Lower lobe of right lung (tissue), 2 donors: ENCODE measurements around the gene FOCAD. TPM values are rescaled to one million over a fixed set of nuclear protein-coding genes. Genes with fewer than 3 reads are reported as not detected.

Source experiments
- ATAC-seq, 2 donors: fragments of 200-7000 bp; cut with Tn5 transposase; one replicate each; pipeline ENCODE4 v1.9.1; 2020 to 2022; ENCODE audit warnings: mild to moderate bottlenecking in 2 of 2, moderate library complexity in 2 of 2
- DNase-seq: peaks from one replicate; pipeline ENCODE4 v3.0.0-alpha.2; 2020
- H3K27ac ChIP-seq: fragments of 200-600 bp; one replicate; pipeline ENCODE4 v1.8.0; 2022
- H3K27me3 ChIP-seq: fragments of 200-600 bp; one replicate; pipeline ENCODE4 v1.8.0; 2022; ENCODE audit warnings: low read depth
- H3K36me3 ChIP-seq: fragments of 200-600 bp; one replicate; pipeline ENCODE4 v1.8.0; 2022; ENCODE audit warnings: mild to moderate bottlenecking
- H3K4me1 ChIP-seq: fragments of 200-600 bp; one replicate; pipeline ENCODE4 v1.8.0; 2022
- H3K4me3 ChIP-seq: fragments of 200-600 bp; one replicate; pipeline ENCODE4 v1.8.0; 2022; ENCODE audit warnings: mild to moderate bottlenecking
- H3K9me3 ChIP-seq: fragments of 200-600 bp; one replicate; pipeline ENCODE4 v1.8.0; 2022
- intact Hi-C: fragments of 100-400 bp; cut with DNase I; formaldehyde crosslinking; loops from one replicate; pipeline ENCODE4 v1.11.0; 2022
- total RNA-seq: library from RNA; stranded (reverse); fragmentation: NEBNext Ultra II Directional; extraction: Animal tissue kit (Norgen Biotek cat#: 25700); gene quantifications from one replicate; pipeline ENCODE4 v1.2.1, GENCODE V29; 2021
- TF ChIP-seq, protein P1 (sequence below): fragments of 200-600 bp; IDR thresholded peaks from one replicate; pipeline ENCODE4 v1.8.0; 2022; ENCODE audit warnings: antibody characterized with exemption, mild to moderate bottlenecking
- donor health status: DM: no; HTN: yes; CAD: no; lungs with severe emphysema.

Gene FOCAD
- total RNA-seq, 1 donor from 2014 or later, result 29.5 TPM

DNA sequence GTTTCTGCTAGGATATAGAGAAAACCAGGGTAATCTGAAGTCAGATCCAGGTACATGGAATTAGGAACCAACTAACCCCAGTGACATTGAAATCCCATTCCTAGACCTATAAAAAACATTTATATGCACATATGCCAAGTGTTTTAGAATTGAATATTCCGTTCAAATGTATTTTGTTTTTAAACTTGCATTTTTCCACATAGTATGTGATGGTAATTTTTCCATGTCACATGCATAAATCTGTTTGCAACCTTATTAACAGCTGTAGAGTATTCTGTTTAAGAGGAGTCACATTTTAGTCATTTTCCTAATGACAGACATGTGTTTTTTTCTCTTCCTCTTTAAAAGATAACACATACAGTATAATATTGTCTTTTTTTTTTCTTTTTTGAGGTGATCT, 50.2 kb downstream of the FOCAD start:
- TF ChIP-seq, protein P1, sequence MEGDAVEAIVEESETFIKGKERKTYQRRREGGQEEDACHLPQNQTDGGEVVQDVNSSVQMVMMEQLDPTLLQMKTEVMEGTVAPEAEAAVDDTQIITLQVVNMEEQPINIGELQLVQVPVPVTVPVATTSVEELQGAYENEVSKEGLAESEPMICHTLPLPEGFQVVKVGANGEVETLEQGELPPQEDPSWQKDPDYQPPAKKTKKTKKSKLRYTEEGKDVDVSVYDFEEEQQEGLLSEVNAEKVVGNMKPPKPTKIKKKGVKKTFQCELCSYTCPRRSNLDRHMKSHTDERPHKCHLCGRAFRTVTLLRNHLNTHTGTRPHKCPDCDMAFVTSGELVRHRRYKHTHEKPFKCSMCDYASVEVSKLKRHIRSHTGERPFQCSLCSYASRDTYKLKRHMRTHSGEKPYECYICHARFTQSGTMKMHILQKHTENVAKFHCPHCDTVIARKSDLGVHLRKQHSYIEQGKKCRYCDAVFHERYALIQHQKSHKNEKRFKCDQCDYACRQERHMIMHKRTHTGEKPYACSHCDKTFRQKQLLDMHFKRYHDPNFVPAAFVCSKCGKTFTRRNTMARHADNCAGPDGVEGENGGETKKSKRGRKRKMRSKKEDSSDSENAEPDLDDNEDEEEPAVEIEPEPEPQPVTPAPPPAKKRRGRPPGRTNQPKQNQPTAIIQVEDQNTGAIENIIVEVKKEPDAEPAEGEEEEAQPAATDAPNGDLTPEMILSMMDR, result no peak
- Histone ChIP-seq H3K4me3 (no peak overlapping the region), H3K9me3 (no peaks in the 10 kb centered on the region), H3K27ac (no peak overlapping the region), H3K4me1 (no peaks in the 10 kb centered on the region), H3K27me3 (no peaks in the 10 kb centered on the region), H3K36me3 (no peaks in the 10 kb centered on the region)
- no peak for ATAC-seq
- intact Hi-C loops, result no loop called here
- DNase-seq, result no peak

DNA sequence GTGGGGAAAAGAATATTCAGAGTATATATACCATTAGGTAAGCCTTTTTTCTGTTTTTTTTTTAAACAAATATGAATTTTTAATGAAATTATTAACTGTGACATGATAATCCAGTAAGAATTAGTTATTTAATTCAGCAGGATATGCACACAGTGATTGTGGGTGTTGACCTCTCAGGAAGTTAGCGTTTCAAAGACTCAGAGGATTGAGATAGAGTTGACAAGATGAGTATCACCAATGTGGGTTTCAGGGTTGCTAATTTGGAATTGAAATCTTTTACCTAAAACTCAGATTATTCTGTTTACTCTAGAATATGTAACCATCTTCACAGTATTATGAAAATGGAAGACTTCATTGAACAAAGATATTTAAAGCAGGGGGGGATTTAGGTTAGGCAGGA, 56.2 kb downstream of the FOCAD start:
- no peak overlapping the region for H3K4me3 ChIP-seq
- H3K4me1 ChIP-seq, result no peaks in the 10 kb centered on the region
- H3K36me3 ChIP-seq, result peaks cover 5% of the 10 kb centered on the region
- no peak for DNase-seq
- H3K9me3 ChIP-seq, result no peaks in the 10 kb centered on the region
- TF ChIP-seq, protein P1, result no peak
- intact Hi-C loops, result no loop called here
- H3K27ac ChIP-seq, result no peak overlapping the region
- no peaks in the 10 kb centered on the region for H3K27me3 ChIP-seq
- no peak for ATAC-seq

DNA sequence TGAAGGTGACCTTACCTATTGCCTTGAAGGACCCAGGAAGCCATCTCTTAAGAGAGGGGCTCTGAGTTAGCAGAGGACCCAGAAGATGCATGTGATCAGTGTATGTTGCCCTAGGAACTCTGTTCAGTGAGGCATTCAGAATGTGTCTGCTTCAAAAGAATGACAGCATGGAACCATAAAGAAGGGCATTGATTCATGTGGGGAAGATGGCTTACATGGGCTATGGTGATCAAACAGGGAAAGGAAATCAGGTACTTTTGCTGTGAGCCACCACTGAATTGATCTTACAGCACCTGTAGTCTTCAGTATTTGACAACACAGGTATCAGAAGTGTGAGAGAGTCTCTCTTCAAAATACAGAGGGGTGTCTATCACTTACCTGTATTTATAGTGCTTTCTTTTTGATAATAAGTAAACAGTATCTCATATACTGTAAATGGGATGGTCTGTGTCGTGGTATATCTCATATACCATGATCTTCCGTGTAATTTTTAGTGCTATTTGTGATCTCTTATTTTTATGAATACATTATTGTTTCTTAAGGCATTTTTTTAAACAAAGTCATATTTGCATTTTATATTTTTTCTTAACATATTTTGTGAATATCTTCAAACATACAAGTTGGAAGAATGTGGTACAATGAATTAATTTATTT, 57.0 kb downstream of the FOCAD start:
- TF ChIP-seq, protein P1, result no peak
- H3K27ac ChIP-seq, result no peak overlapping the region
- DNase-seq (no peak), ATAC-seq (no peak)
- intact Hi-C loops, result no loop called here
- no peak overlapping the region for H3K4me3 ChIP-seq
- no peaks in the 10 kb centered on the region for H3K27me3 ChIP-seq
- H3K4me1 ChIP-seq, result no peaks in the 10 kb centered on the region
- no peaks in the 10 kb centered on the region for H3K9me3 ChIP-seq
- peaks cover 5% of the 10 kb centered on the region for H3K36me3 ChIP-seq

DNA sequence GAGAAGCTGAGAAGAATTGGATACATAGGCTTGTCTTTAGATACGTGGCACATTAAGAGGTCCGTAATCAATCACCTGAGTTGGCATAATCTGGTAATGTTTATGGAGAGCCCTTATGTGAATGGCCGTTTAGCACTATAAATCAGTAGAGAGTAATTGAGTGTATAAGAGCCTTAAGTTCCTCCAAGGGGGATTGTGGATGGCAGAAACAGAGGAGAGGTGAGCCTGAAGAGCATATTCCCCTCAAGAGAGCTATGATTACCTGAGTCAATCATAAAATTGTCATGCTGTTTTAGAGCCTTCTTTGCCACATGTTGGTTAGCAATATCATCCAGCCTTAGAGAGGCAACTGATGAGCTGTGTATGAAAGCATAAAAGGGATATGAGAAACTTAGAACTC, 58.8 kb downstream of the FOCAD start:
- H3K27ac ChIP-seq, result no peak overlapping the region
- DNase-seq, result no peak
- TF ChIP-seq, protein P1, result no peak
- intact Hi-C loops, result no loop called here
- ATAC-seq, result no peak
- no peaks in the 10 kb centered on the region for H3K27me3 ChIP-seq
- H3K4me3 ChIP-seq, result no peak overlapping the region
- no peaks in the 10 kb centered on the region for H3K9me3 ChIP-seq
- H3K36me3 ChIP-seq, result peaks cover 5% of the 10 kb centered on the region
- H3K4me1 ChIP-seq, result no peaks in the 10 kb centered on the region

DNA sequence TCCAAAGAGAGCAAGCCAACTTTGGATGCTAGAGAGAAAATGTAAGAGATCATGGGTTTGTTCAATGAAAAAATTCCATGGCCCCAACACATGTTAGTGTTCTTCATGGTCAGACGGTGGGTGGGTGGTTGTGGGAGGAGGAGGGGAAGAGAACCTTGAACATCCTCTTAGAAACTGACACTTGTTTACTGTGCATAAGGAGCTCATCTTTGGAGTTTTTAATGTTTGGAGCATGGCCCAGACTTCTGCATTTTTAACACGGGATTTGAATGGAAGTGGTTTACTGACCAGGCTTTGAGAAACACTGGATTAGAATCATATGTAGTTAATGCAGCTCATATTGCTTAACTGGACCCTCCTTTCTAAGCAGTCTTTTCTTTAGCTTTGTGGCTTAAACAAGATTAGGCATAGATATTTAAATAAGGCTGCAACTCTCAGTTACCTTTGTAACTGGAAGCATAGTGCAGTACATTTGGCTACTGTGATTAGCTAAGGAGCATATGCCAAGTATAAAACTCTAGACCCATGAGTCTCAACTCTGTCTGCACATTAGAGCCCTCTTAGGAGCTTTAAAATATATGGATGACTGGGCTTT, 60.1 kb downstream of the FOCAD start:
- Histone ChIP-seq H3K27me3 (no peaks in the 10 kb centered on the region), H3K4me1 (no peaks in the 10 kb centered on the region), H3K9me3 (no peaks in the 10 kb centered on the region), H3K4me3 (no peak overlapping the region), H3K36me3 (peaks cover 5% of the 10 kb centered on the region), H3K27ac (no peak overlapping the region)
- ATAC-seq (no peak), DNase-seq (no peak)
- TF ChIP-seq, protein P1, result no peak
- intact Hi-C loops, result no loop called here
